MM.1S (cell line): Measurements from ENCODE around the gene TKFC.

Source experiments
- CTCF ChIP-seq: fragments of 300-600 bp; sonication (generic); IDR thresholded peaks from 2 replicates; pipeline ENCODE4 v1.5.1; 2016; ENCODE audit warnings: antibody characterized with exemption, low read length, mixed read lengths
- EZH2 ChIP-seq: fragments of 300-600 bp; sonication (generic); optimal IDR thresholded peaks from 2 replicates; pipeline ENCODE3; 2017; ENCODE audit warnings: low read depth, mild to moderate bottlenecking, antibody characterized with exemption, low read length, mixed read lengths

DNA sequence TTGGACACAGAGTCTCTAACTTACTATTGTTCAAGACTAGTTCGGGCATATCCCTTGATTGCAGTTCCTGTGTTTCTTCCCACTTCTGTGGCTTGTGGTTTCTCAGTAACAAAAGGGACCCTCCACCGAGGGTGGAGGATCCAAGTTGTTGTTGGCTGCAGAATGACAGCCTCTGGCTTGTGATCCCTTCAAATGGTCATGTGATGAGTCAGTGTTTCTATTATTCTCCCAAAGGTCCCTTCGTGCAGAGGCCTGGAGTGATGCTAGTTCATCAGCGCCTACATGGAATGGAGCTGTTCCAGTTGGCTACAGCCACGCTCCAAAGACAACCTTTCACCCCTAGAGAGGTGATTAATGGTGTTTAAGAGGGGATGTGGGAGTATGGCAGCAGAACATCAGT, 35.3 kb upstream of the TKFC start:
- TF ChIP-seq CTCF (no peak), EZH2 (no peak)
